ENCODE measurements around the gene RNF220. TPM values are rescaled to one million over a fixed set of nuclear protein-coding genes. Genes with fewer than 3 reads are reported as not detected.
A peak's percentile ranks its signal among the peaks of the same experiment; 100 is the strongest.
"Not testable (repeated sequence)": the region's sequence is repeated elsewhere in the genome, so short reads cannot be mapped to it uniquely, and the experiment has no call there.

RNF220 gene
- total RNA-seq, 2 donors from 2014 or later, result 66.0 to 71.2 TPM

DNA sequence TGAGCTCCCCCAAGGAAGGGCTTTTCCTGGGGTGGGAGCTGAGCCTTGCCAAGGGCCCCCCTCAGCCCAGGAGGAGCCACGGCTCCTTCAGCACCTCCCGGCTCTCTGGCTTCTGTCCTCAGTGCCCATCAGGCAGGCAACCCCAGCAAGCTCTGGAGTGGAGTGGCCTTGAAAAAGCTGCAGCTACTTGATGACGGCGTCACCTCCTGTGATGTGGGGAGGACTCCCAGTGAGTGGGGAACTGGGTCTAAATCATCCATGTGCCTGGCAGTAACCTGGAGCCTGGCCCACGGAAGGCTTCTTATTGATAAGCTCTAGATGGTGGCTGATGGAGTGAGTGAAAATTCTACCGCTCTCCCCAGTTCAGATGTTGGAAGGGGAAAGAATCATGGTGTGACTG is 154.9 kb downstream of the RNF220 start:
- H3K27me3 Mint-ChIP-seq, result no peaks in the 10 kb centered on the region
- no peak for ATAC-seq
- H3K4me3 Mint-ChIP-seq, result no peak overlapping the region
- H3K4me1 Mint-ChIP-seq (ENCODE audit: low read depth in 2 of 2), result peaks cover 11 to 21% of the 10 kb centered on the region in 2 donors
- no peak for DNase-seq (ENCODE audit: low spot score)
- no peaks in the 10 kb centered on the region for H3K36me3 Mint-ChIP-seq
- H3K9me3 Mint-ChIP-seq, result no peaks in the 10 kb centered on the region
- H3K27ac Mint-ChIP-seq, result peak overlapping the region in 1 of 2 donors; percentile 19

DNA sequence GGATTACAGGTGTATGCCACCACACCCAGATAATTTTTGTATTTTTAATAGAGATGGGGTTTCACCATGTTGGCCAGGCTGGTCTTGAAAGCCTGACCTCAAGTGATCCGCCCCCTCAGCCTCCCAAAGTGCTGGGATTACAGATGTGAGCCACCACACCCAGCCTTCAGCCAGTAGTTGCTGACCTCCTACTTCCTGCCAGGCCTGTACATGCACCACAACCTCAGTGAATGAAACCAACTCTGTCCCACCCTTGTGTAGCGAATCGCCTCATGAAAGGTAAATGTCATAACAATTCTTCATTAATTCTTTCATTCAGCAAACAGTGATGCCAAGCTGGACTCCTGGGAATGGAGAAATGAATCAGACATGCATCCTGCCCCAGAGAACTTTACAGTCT is 155.6 kb downstream of the RNF220 start:
- not testable (repeated sequence) for DNase-seq (ENCODE audit: low spot score); H3K9me3 Mint-ChIP-seq; H3K4me3 Mint-ChIP-seq; H3K27me3 Mint-ChIP-seq; H3K36me3 Mint-ChIP-seq
- H3K27ac Mint-ChIP-seq, result peak overlapping the region; percentile 59 to 60
- H3K4me1 Mint-ChIP-seq (ENCODE audit: low read depth in 2 of 2), result peaks cover 11 to 21% of the 10 kb centered on the region in 2 donors
- peak; percentile 70 to 73 for ATAC-seq

DNA sequence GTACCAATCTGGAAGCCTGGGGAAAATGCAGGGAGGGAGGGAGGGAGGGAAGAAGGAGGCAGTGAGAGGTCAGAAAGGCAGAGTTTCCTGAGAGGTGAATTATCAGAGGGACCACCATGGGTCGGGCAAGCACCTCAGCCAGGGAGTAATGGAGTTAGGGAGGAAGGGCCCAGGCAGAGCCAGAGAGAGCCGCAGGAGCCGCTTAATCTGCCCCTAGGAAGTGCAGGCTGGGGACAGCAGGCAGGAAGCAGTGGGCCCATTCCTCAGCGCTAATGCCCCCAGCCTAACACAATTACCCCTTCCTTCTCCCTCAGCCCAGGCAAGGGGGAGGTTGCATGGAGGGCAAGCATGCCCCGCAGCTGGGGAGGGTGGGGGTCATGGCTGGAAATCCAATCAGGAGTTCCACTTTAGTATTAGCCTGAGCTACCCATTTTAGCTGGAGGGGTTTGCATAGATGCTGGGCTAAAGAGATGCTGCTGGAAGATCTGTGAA is 160.2 kb downstream of the RNF220 start:
- Mint-ChIP-seq H3K36me3 (no peaks in the 10 kb centered on the region), H3K9me3 (no peaks in the 10 kb centered on the region), H3K27ac (no peak overlapping the region), H3K27me3 (peaks cover 0 to 5% of the 10 kb centered on the region in 2 donors), H3K4me3 (no peak overlapping the region), H3K4me1 (ENCODE audit: low read depth in 2 of 2) (peaks cover 11 to 13% of the 10 kb centered on the region in 2 donors)
- DNase-seq (ENCODE audit: low spot score) (no peak), ATAC-seq (no peak)

DNA sequence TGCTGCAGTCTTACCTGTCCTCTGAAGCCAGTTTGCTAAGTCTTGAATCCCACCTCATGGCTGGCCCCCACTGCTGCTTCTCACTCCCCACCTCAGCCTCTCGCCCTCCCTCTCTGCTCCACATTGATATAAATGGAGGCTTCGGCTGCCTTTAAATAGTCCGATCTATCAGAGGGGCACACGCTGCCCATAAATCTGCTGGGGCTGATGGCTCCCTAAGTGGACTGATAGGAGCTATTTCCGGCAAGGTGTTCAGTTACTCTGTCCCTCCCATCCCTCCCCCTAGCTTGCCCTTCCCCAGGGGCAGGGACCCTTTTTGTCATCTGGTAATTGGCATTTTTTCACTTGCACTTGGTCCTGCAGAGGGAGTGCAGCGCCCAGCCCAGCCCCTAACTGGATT is 160.8 kb downstream of the RNF220 start:
- Mint-ChIP-seq H3K4me3 (no peak overlapping the region), H3K27me3 (peaks cover 0 to 5% of the 10 kb centered on the region in 2 donors), H3K36me3 (no peaks in the 10 kb centered on the region), H3K4me1 (ENCODE audit: low read depth in 2 of 2) (peaks cover 9 to 10% of the 10 kb centered on the region in 2 donors), H3K9me3 (no peaks in the 10 kb centered on the region), H3K27ac (no peak overlapping the region)
- DNase-seq (ENCODE audit: low spot score) (no peak), ATAC-seq (no peak)

DNA sequence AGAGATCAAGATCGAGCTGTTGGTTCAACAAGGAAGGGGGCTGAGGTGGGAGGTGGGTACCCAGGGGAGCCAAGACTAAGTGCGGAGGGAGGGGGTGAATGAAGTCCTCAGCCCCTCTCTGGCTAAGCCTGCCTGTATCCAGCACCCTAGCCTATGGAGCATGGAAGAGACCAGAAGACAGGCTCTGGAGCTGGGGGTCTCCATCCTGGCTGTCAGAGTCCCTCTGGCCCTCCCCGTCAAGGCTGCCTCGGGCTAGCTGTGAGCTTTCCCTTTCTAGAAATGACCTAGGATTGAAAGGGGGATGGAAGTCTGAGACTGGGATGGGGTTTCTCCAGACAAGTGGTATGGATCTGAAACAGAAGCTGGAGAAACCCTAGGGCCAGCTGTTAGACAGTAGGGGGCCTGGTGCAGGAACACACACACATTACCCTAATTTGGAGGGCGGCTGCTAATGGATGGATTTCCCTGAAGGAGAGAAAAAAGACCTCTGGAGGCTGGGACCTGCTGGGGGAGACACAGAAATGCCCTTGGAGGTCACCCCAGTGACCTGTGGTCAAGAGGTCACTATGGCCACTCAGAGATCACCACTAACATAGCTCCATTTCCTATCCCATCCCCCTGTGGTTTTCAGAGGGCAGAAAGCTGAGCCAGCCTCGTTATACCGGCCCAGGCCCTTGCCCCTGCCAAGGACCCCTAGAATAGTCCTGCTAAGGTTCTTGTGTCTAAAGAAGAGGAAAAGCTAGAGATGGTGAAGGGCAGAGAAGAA is 161.4 kb downstream of the RNF220 start:
- no peak for DNase-seq (ENCODE audit: low spot score)
- H3K27me3 Mint-ChIP-seq, result peaks cover 0 to 5% of the 10 kb centered on the region in 2 donors
- ATAC-seq, result no peak
- no peak overlapping the region for H3K4me3 Mint-ChIP-seq
- H3K4me1 Mint-ChIP-seq (ENCODE audit: low read depth in 2 of 2), result peaks cover 3% of the 10 kb centered on the region in 2 donors
- no peak overlapping the region for H3K27ac Mint-ChIP-seq
- no peaks in the 10 kb centered on the region for H3K9me3 Mint-ChIP-seq
- H3K36me3 Mint-ChIP-seq, result no peaks in the 10 kb centered on the region

DNA sequence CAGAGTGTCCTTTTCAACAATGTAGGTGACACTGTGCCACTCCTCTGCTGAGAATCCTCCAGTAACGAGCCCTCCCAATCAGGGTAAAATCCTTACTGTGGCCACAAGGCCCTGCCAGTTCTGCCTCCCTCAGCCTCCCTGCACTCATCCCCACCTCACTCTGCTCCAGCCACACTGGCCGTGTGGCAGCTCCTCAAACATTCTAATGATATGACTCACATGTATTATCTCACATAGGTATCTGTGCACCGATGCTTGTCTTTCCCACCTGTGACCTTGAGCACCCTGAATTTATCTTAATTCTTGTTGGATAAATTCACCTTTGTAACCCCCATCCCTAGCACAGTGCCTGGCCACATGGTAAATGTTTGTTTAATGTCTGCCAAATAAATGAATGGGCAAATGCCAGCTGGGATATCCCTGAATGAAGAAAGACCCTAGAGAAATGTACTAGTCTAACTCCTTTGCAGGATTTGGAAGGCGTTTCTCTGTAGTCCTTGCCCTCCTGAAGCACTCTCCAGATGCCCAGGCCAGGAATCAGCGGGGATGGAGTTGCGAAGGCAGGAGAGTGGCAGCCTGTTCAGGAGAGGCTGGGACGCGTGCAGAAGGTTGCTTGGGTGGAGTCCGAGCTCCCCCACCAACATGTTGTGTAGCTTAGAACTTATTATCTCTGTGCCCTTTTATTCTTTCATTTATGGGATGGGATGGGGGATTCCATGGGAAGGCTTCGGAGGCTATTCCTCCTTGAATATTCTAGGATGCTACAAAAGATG is 163.3 kb downstream of the RNF220 start:
- Mint-ChIP-seq H3K27ac (no peak overlapping the region), H3K27me3 (peaks cover 0 to 5% of the 10 kb centered on the region in 2 donors), H3K4me1 (ENCODE audit: low read depth in 2 of 2) (no peaks in the 10 kb centered on the region), H3K36me3 (no peaks in the 10 kb centered on the region), H3K9me3 (no peaks in the 10 kb centered on the region), H3K4me3 (no peak overlapping the region)
- DNase-seq (ENCODE audit: low spot score) (no peak), ATAC-seq (no peak)

DNA sequence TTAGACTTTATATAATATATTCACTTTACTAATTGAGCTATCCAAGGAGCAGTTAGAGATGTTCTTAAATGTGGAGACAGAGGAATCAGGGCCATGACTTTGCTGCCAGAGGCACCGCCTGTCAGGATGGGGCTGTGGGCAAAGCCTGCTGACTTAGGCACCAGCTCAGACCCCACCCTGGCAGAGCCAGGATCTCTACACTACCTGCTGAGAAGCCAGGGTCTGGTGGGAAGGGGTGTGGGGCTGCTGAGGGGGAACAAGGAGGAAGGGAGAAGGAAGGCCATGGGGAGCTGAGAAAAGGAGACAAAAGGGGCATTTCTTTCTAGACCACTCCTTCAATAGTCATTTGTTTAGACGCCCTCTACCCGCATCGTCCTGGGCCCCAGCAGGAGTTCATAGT is 164.4 kb downstream of the RNF220 start:
- Mint-ChIP-seq H3K27ac (no peak overlapping the region), H3K27me3 (peaks cover 0 to 5% of the 10 kb centered on the region in 2 donors), H3K36me3 (no peaks in the 10 kb centered on the region), H3K9me3 (no peaks in the 10 kb centered on the region), H3K4me3 (no peak overlapping the region), H3K4me1 (ENCODE audit: low read depth in 2 of 2) (no peaks in the 10 kb centered on the region)
- DNase-seq (ENCODE audit: low spot score) (no peak), ATAC-seq (no peak)

DNA sequence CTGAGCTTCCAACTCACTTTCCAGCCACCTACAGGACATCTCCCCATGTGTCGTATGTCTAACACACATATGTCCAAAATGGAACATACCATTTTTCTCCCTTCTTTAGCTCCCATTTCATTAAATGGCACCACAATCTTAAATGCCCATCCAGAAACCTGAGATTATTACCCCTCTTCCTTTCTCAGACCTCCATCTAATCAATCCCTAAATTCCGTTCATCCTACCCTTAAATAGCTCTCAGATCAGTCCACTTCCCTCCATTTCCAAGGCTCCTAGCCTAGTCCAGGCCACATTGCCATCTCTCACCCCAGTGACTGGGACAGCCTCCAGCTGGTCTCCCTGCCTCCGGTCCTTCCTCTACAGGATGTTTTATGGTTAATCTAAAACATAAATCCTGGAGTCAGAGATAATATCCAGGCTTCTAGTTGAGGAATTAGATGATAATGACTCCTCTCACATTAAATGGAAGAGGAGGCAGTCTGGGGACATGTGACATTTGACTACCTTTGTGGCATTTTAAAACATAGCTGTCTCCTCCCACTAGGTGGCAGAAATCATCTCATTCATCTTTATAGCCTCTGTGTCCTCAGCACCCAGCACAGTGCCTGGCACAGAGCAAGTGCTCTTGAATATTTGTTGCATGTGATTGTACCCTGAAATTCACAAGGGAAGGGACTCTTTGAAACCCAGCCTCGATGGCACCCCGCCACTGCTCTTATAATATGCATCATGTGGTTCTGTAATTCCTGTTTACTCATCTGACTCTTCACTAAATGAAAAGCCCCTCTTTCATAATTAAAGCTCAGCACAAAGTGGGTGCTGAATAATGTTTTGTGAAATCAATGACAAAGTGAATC is 166.9 kb downstream of the RNF220 start:
- Mint-ChIP-seq H3K4me1 (ENCODE audit: low read depth in 2 of 2) (no peaks in the 10 kb centered on the region), H3K9me3 (no peaks in the 10 kb centered on the region), H3K36me3 (no peaks in the 10 kb centered on the region), H3K4me3 (no peak overlapping the region), H3K27ac (no peak overlapping the region), H3K27me3 (peaks cover 0 to 8% of the 10 kb centered on the region in 2 donors)
- ATAC-seq (peak in 1 of 2 donors; percentile 26), DNase-seq (ENCODE audit: low spot score) (no peak)

DNA sequence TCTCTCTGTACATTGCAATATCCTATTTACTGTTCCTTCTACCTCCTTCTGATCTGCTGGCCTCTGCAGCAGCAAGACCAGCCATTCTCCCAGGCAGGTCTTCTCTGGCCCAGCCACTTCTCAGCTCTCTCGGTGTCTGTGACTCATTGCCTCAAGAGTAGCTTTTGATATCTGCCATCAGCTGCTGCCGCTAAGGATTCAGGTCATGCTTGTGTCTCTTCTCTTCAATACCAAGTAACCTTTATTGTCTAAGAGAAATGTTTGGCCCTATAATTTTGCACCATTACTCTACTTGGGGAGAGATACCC is 167.5 kb downstream of the RNF220 start:
- peaks cover 0 to 8% of the 10 kb centered on the region in 2 donors for H3K27me3 Mint-ChIP-seq
- no peaks in the 10 kb centered on the region for H3K9me3 Mint-ChIP-seq
- ATAC-seq (peak in 1 of 2 donors; percentile 7), DNase-seq (ENCODE audit: low spot score) (no peak)
- no peak overlapping the region for H3K4me3 Mint-ChIP-seq
- no peaks in the 10 kb centered on the region for H3K4me1 Mint-ChIP-seq (ENCODE audit: low read depth in 2 of 2)
- H3K36me3 Mint-ChIP-seq, result no peaks in the 10 kb centered on the region
- no peak overlapping the region for H3K27ac Mint-ChIP-seq

DNA sequence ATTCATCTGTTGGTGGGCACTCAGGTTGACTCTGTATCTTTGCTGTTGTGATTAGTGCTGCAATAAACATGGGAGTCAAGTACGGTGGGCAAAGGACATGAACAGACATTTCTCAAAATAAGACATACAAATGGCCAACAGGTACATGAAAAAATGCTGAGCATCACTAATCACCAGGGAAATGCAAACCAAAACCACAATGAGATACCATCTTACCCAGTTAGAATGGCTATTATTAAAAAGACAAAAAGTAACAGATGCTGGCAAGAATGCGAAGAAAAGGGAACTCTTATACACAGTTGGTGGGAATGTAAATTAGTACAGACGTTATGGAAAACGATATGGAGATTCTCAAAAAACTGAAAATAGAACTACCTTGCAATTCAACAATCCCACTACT is 170.3 kb downstream of the RNF220 start:
- Mint-ChIP-seq H3K4me1 (ENCODE audit: low read depth in 2 of 2) (no peaks in the 10 kb centered on the region), H3K36me3 (no peaks in the 10 kb centered on the region), H3K4me3 (no peak overlapping the region), H3K9me3 (no peaks in the 10 kb centered on the region), H3K27me3 (peaks cover 0 to 3% of the 10 kb centered on the region in 2 donors), H3K27ac (no peak overlapping the region)
- ATAC-seq, result no peak
- DNase-seq (ENCODE audit: low spot score), result no peak

DNA sequence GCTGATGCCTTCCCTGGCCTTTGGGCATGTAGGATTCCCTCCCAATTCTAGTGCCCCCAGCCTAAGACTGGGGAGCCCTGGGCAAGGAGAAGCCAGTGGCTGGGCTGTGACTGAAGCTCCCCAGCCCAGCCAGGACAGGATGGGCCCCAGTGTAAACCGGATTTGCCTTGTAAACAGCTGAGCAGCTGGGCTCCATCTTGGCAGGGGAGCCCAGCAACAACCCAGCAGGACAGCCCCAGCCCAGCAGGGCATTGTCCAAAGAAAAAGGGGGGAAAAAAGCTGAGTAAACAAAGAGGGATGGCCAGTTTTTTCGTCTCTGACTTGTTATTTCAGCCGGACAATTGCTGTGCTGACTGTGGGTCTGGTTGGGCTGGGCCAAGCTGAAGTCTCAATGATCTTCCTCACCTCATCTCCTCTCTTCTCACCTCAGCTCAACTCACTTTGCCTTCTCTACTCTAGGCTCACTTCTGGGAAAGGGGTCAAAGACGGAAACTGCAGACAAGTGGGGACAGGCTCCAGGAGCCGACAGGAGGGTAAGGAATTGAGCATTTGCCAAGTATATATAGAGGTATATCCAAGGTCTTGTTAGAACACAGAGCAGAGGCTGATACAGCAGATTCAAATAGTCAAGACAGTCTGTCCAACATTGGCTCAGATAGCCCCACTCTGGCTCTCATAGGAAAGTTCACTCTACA is 171.5 kb downstream of the RNF220 start:
- Mint-ChIP-seq H3K4me1 (ENCODE audit: low read depth in 2 of 2) (no peaks in the 10 kb centered on the region), H3K36me3 (no peaks in the 10 kb centered on the region), H3K9me3 (no peaks in the 10 kb centered on the region), H3K27ac (no peak overlapping the region), H3K27me3 (peaks cover 0 to 3% of the 10 kb centered on the region in 2 donors), H3K4me3 (no peak overlapping the region)
- ATAC-seq, result no peak
- no peak for DNase-seq (ENCODE audit: low spot score)

DNA sequence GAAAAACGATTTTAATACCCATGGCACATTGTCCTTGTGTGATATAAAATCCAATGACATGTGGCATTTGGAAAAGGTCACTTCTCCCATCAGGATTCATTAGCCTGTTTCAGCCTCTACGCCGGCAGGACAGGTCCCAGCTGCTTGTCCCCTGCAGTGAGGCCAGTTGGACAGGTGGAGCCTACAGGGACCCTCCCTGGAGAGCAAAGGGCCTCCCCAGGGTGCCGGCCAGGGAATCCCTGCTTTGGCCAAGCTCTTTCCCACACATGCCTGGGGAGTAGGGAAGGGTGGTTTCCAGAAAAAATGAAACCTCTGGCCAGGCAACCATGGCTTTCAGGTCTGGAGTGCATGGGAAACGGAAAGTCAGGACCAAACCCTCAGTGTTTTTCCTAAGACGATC is 176.2 kb downstream of the RNF220 start:
- Mint-ChIP-seq H3K9me3 (no peaks in the 10 kb centered on the region), H3K36me3 (no peaks in the 10 kb centered on the region), H3K27ac (no peak overlapping the region), H3K4me3 (no peak overlapping the region), H3K27me3 (no peaks in the 10 kb centered on the region), H3K4me1 (ENCODE audit: low read depth in 2 of 2) (no peaks in the 10 kb centered on the region)
- ATAC-seq (no peak), DNase-seq (ENCODE audit: low spot score) (no peak)

DNA sequence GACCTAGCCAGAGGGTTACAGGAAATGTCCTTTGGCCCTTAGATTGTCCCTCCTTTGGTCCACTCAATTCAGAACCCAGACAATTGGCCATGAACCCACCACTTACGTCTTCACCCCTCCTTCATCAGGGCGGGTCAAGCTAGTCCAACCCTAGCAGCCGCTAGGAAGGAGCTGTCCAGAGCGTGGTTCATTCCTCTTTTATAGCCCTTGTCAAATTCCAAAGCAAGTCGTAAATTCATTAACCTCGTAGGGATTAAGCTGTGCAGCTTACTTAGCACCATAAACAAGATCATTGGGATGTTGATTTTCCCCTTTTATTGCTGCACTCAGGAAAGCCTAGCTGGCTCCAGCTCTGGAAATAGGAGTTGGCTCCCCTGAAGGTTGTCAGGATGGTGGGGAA is 179.1 kb downstream of the RNF220 start:
- DNase-seq (ENCODE audit: low spot score) (no peak), ATAC-seq (no peak)
- no peaks in the 10 kb centered on the region for H3K4me1 Mint-ChIP-seq (ENCODE audit: low read depth in 2 of 2)
- no peak overlapping the region for H3K27ac Mint-ChIP-seq
- no peaks in the 10 kb centered on the region for H3K27me3 Mint-ChIP-seq
- no peaks in the 10 kb centered on the region for H3K36me3 Mint-ChIP-seq
- no peak overlapping the region for H3K4me3 Mint-ChIP-seq
- H3K9me3 Mint-ChIP-seq, result no peaks in the 10 kb centered on the region

All from natural killer cell treated with Interleukin-12 subunit alpha and Interleukin-12 subunit beta and Interleukin-15 and Interleukin-18, amount 100 ng/mL, for 72 hours (primary cell).